HG03025 (cell line): ENCODE results near the gene ZHX3.

Experiments
- ATAC-seq: cut with Tn5 transposase; IDR thresholded peaks from one replicate; pipeline ENCODE4 v1.9.1; 2021; ENCODE audit warnings: mild to moderate bottlenecking, moderate library complexity; ENCODE audit not compliant: unreplicated experiment, low FRiP score

The ZHX3 gene

DNA sequence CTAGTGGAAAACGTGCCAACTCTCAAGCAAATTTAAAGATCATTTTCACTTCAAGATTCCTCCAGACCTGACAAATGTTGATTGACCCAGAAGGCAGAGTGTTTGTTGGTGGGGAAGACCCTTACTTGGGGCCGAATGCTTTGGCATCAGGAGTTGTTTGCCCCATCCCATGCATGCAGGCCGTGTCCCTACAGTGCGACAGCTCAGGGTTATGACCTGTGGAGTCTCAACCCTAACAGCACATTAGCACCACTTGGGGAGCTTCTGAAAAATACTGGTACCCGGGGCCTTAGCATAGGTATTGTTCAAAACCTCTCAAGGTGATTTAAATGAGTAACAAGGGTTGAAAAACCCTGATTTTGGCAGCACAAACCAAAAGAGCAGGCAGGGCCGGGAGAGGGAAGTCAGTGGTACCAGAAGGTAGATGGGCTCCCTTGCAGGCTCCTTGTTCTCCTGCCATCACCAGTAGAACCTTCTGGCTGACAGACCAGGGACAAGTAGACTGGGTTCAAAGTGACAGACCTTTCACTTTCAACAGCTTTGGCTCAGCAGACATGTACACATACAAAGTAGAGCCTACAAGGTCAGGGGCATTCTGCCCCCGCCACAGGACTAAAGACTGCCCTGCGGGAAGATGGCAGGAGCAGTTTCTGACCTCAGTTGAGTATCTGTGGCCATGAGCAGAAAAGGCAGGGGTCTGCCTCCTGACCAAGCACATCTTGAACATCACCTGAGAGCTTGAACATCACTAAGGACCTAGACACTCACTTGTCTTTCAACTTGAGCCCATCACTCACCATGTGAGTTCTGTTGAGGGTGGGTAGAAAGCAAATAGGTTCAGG, 140.6 kb downstream of the ZHX3 start:
- ATAC-seq: no peak

DNA sequence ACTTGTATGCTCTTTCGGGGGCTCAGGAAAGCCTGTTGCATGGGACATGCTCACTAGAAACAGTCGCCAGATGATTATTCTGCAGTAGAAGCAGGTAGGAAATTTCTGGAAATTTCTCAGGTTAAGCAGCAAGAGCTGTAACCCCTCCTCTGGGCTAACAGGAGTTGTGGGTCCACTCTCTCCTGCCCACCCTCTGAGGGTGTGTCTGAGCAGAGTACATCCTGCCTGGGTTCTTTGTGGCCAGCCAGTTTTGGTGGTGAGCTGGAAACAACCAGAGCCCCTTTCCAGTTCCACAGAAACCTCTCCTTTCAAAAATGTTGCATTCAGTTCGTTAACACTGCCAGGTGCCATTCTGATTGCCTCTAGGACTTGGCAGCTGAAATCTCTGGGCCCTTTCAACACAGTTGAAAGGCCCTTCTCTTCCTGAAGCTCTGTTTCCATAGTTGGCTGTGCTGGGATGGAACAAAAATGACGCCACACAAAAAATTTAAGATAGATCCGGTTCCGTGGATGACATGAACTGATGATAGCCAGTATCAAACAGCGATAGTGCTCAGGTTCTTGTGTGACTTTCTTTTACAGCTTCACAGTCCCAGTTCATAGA, 141.7 kb downstream of the ZHX3 start:
- ATAC-seq: no peak

DNA sequence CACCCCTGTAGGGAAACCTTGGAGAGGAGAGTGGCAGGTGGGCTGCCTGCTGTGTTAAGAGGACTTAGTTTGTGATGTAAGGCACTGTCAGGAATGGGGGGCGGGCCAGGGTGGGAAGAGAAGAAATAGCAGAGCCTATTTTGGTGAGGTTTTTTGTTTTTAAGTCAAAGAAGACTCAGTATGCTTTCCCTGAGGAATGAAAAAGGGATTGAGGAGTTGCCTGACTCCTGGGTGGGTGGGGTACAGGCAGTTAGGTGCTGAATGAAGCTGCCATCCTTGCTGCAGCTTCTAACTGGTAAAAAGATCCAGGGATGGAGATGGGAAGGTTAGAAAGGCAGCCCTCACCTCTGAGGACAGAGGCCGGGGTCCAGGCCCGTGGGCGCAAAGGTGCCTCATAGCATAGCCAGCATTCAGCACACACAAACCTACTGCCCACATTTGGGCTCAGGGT, 142.3 kb downstream of the ZHX3 start:
- ATAC-seq: no peak

DNA sequence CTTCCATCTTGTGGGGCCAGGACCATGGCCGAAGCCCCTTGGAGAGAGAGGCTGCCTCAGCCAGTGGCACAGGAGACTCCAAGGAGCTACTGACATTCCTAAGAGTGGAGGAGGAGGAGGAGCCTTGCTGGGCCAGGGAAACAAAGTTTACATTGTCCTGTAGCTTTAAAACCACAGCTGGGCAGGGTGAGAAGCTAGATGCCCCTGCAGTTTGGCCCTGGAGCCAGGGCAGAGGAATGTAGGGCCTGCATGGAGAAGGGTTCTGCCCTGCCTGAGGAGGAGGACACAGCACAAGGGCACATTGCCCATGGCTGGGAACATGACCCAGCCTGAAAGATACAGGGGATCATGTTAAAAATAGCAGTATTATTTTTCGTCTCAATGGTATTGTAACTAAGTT, 142.7 kb downstream of the ZHX3 start:
- ATAC-seq: no peak

DNA sequence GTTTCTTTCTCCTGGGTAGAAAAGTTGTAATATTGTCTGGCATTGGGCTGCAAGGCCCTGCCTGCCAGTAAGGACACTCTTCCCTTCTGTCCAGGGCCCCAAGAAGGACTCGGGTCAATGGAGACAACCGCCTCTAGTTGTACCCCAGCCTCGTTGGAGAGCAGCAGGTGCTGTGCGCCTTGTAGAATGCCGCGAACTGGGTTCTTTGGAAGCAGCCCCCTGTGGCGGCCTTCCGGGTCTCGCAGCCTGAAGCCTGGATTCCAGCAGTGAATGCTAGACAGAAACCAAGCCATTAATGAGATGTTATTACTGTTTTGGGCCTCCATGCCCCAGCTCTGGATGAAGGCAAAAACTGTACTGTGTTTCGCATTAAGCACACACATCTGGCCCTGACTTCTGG, 143.2 kb downstream of the ZHX3 start:
- ATAC-seq: no peak

DNA sequence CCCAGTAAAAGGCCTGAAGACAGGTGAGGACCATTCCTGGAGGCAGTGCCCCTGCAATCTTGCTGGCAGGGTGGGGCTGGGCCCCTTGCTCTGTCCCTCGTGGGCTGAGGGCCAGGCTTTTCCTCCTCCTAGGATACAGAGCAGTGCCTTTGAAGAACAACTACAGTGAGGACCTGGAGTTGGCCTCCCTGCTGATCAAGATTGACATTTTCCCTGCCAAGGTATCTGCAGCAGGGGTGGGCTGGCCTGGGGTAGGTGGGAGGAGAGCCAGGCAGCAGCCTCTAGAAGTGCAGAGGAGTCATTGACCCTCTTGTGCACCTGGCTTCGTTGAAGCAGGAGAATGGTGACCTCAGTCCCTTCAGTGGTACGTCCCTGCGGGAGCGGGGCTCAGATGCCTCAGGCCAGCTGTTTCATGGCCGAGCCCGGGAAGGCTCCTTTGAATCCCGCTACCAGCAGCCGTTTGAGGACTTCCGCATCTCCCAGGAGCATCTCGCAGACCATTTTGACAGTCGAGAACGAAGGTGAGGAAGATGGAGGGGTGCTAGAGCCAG, 143.7 kb downstream of the ZHX3 start:
- no peak for ATAC-seq

DNA sequence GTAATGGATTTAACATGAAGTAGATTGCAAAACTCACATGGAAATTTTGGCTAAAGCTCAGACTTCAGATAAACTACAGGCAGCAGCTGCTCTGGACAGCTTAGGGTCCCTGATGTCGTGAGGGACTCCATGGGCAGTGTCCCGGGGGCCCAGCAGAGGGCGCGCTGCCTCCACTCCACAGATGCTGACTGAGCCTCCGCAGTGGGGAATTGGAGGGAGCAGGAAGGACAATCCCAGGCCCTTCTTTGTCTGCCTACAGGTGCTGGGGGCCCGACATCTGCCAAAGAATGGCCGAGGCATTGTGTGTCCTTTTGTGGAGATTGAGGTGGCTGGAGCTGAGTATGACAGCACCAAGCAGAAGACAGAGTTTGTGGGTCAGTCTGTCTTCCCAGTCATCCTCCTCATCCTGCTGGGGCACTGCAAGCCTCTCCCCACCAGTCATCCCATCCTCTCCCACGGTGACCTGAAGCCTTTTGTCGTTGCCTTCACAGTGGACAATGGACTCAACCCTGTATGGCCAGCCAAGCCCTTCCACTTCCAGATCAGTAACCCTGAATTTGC, 144.3 kb downstream of the ZHX3 start:
- ATAC-seq: no peak

DNA sequence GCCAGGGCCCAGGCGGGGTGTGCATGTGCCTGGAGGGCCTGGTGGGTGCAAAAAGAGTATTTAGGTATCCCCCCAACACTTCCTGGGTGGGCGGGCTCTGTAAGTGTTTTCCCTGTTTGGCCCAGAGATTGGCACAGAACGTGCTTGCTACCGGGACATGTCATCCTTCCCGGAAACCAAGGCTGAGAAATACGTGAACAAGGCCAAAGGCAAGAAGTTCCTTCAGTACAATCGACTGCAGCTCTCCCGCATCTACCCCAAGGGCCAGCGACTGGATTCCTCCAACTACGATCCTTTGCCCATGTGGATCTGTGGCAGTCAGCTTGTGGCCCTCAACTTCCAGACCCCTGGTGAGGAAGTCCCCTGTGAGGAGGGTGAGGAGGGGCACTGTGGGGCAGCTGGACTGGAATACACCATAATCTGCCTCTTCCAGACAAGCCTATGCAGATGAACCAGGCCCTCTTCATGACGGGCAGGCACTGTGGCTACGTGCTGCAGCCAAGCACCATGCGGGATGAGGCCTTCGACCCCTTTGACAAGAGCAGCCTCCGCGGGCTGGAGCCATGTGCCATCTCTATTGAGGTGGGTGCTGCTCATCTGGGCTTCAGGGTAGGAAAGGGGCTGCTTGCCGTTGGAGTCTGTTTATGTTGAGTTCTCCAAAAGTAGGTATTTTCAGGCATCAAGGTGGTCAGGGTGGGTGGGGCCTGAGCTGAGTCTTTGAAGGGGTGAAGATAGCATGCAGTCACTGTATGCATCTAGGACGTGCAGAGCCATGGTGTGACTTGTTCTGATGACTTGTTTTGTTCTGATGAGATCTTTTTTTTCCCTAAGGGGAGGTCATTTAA, 145.0 kb downstream of the ZHX3 start:
- ATAC-seq: no peak

DNA sequence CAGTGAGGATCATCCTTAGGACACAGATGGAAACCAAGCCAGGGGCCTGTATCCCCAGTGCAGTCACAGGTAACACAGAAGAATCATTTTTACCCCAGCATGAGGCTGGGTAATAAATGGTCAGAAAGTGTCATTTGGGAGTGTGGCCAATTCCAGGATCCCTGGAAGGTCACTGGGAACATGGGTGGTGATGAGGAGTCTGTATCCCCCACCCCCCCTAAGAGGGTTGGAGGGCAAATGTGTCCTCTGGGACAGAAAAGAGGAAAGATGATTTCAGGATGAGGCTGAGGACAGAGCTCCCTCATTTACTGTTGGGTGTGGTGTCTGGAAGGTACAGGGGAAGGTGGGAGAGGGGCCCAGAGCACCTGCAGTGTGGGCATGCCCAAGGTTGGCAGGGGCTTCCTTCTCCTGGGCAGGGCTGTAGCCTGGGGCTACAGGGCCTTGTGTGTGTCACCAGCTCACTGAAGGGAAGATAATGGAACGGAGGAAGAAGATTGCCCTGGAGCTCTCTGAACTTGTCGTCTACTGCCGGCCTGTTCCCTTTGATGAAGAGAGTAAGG, 145.7 kb downstream of the ZHX3 start:
- no peak for ATAC-seq

DNA sequence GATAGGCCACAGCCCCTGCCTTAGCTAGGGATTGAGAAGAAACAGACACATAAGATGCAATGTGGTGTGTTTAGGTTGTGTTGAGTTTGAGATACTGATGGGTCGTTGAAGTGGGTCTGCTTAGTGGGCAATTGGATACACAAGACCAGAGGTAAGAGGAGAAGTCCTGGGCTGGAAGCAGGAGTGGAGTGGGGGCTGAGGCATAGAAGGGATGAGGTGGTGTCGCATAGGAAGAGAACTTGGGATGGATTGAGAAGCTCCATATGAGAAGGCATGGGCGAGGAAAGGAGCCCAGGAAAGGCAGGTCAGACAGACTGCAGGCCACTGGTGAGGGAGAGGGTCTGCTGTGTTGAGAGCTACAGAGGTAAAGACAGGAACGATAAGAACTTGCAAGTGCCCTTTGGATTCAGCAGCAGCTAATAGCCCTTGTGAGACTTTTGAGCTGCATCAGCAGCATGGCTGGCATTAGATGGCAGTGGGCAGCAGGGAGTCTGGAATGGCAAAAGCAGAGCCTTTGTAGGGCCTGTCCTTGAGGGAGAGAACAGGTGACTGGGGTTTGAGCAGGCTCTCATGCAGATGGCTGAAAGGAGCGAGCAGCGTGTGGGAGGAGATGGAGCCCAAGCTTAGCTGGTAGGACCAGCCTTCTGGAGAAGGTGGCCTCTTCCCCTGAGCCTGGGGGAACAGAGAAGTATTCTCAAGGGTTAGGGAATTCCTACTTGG, 147.0 kb downstream of the ZHX3 start:
- no peak for ATAC-seq

DNA sequence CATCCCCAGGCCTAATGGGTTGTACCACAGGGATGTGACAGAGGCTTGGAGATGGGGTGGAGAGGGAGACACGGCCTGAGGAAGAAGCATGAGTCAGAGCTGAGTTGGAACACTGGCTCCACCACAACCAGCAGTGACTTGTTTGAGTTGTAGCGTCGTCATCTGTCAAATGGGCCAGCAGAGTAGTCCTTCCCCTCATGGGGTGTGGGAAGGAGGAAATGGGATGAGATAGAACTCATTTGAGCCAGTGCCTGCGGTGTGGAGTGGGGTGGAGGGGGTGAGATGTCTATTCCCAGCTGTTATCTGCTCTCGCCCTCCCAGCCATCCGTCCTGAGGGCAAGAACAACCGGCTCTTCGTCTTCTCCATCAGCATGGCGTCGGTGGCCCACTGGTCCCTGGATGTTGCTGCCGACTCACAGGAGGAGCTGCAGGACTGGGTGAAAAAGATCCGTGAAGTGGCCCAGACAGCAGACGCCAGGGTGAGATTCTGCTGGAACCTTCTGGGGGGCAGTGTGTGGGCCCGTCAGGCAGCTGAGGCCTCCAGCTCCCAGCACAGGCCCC, 147.7 kb downstream of the ZHX3 start:
- no peak for ATAC-seq

DNA sequence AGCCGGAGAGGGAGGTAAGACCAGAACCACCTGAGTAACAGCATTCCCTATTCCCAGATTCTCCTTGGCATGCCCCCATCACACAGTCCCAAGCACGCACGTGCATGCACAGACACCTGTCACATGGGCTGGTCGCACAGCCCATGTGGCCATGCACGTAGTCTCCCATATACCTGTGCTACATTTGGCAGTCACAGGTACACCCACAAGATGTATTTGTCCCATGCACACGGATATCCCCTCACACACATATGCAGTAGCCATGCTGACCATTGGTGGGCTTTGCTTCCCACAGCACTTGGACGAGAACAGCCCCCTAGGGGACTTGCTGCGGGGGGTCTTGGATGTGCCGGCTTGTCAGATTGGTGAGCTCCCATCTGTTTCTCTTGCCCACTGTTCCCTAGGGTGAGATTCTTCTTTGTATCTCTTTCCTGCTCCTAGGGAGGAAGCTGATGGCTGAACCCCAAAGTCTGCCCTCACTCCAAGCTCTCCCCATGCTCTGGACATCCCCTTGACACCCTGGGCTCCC, 148.3 kb downstream of the ZHX3 start:
- ATAC-seq: no peak

DNA sequence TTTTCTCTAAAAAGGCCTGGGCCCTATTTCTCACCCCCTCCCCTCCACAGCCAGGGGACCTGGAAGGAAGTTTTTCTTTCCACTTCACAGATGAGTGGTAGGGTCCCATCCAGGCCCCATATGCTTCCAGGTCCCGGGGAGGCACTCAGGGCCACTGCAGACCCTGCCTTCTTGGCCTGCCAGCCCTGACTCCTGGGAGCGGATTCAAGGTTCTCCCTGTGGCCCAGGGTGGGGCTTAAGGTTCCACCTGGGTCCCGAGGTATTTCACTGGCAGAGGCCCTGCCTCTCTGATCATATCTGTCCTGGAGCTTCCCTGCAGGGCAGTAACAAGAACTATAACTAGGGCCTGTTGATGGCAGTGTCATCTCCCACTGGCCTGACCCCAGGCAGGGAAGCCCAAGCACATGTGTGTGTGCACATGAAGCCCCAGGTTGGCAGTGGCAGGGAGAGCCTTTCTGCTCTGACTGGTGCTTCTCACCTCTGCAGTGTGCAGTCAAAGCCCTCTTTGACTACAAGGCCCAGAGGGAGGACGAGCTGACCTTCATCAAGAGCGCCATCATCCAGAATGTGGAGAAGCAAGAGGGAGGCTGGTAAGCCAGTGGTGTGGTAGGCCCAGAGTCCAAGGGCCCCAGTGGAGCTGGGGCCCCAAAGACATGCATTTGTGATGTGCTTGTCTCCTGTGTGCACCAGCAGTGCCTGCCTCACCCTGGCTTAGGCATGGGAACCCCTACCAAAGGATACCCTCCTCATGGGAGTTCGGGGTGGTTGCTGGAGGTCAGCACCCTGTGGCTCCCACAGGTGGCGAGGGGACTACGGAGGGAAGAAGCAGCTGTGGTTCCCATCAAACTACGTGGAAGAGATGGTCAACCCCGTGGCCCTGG, 149.0 kb downstream of the ZHX3 start:
- no peak for ATAC-seq

DNA sequence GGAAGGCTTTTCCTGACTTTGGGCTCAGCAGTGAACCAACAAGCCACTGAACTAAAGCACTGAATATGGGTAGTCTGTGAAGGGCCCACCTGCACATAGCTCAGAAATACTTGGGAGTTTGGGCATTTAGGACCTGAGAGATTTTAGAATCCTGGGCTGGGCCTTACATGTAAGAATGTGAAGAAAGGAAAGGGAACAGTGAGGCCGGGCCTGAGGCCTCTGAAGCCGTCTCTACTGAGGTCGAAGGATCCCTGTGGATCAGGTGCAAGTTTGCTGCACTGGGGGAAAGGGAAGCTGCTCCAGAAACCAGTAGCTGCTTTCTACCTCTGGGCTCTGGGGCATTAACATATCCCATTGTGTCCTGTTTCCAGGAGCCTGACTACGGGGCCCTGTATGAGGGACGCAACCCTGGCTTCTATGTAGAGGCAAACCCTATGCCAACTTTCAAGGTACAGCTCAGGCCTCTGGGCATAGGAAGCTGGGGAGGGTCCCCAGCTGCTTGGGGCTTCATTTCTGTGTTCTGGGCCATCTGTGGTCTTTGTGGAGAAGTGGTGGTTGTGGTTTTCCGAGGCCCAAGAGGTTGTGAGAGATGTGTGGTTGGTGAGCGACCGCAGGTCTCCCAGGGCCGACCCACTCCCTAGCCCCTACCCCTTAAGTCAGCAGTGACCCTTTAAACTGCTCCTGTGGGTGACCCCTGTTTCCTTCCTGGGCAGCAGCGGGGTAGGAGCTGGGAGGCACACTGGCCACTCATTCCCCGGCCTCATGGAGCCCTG, 149.9 kb downstream of the ZHX3 start:
- no peak for ATAC-seq

DNA sequence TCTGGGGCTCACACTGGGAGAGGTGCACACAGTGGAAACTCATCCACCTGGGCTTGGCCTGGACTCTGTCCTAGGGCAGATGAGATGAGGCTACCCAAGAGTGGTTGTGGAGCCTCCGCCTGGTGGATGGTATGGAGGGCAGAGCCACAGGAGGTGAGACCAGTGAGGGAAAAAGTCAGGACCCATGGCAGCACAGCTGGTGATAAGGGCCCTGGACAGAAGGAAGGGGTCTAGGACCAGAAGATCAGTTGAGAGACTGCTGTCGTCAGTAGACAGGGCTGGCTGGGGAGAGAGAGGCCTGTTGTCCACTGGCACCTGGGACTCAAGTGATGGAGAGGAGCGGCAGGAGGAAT, 150.4 kb downstream of the ZHX3 start:
- ATAC-seq: no peak

DNA sequence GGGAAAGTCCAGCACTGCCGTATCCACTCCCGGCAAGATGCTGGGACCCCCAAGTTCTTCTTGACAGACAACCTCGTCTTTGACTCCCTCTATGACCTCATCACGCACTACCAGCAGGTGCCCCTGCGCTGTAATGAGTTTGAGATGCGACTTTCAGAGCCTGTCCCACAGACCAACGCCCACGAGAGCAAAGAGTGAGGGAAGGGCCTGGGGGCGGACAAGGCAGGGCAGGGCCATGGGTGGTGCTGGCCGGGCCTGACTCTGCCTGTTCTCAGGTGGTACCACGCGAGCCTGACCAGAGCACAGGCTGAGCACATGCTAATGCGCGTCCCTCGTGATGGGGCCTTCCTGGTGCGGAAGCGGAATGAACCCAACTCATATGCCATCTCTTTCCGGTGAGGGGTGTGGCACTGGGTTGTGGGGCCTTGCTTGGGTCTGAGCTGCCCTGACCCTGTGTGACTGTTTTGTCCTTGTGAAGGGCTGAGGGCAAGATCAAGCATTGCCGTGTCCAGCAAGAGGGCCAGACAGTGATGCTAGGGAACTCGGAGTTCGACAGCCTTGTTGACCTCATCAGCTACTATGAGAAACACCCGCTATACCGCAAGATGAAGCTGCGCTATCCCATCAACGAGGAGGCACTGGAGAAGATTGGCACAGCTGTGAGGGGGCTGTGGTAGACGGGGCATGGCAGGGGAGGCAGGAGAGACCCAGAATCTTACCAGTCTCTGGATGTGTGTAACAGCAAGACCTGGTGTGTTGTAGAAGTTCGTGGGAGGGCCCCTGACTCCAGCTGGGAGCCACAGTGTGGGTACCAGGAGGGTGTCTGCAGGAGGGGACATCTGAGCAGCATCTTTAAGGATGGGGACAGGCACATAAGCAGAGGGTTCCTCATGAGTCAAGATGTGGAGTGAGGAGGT, 151.1 kb downstream of the ZHX3 start:
- ATAC-seq: no peak
